ENCODE results near the gene ARPC2.

- TF ChIP-seq CTCF (conservative IDR thresholded peaks at IDR 0.05; ENCODE audit: low read length): no peak
- no peak for TF ChIP-seq EZH2phosphoT487 (IDR thresholded peaks at IDR 0.05; ENCODE audit: borderline replicate concordance)
Measured at GRCh38 chr2:218245214-218245613, 28.2 kb downstream of the ARPC2 start.
